Heart left ventricle (tissue), 13 donors: Measurements from ENCODE around the gene PNPLA1.

Experiments
- POLR2A ChIP-seq, 2 donors: fragments of 450-650 bp; IDR thresholded peaks; one replicate each; pipeline ENCODE4 v1.6.1; 2017; ENCODE audit warnings: antibody characterized with exemption in 2 of 2, mild to moderate bottlenecking in 2 of 2, moderate library complexity in 2 of 2
- TF ChIP-seq, protein P1 (sequence below), 12 donors: fragments of 200-600 bp; sonication (generic) in 4 of 12; IDR thresholded peaks; one replicate each; pipeline versions ENCODE4 v1.5.0 to v1.8.0; 2018 to 2022; ENCODE audit warnings: antibody characterized with exemption in 12 of 12, mild to moderate bottlenecking in 5 of 12
- donor health status: ischemic (EF 13 %, LVEDD 7.1; RV severe dilation, severe dysfunction).
- donor health status: DM: no; HTN: yes; CAD: no.
- donor health status: DM: no; HTN: no; CAD: no.
- donor health status: ischemic (EF 25% LVEDD 6.9; RV normal size, moderate dysfunction).
- donor health status: ischemic (EF 25% LVEDD 5.7; RV mildly dilated, moderate dysfunction).
- donor health status: ischemic (EF 35%, LVEDD 5.7; RV mildly dilated, moderate dysfunction).
- donor health status: nonischemic (EF 11% LVEDD 7.7; RV severe dilation, severe dysfunction).
- donor health status: DM: yes; HTN: yes; CAD: no.
- donor health status: PGD.
- donor health status: ischemic (EF 29% LVEDD 5.4; RV normal size, mild dysfunction).
- donor health status: nonischemic (EF 23%, LVEDD 6.1; RV moderate dilation, normal function).

DNA sequence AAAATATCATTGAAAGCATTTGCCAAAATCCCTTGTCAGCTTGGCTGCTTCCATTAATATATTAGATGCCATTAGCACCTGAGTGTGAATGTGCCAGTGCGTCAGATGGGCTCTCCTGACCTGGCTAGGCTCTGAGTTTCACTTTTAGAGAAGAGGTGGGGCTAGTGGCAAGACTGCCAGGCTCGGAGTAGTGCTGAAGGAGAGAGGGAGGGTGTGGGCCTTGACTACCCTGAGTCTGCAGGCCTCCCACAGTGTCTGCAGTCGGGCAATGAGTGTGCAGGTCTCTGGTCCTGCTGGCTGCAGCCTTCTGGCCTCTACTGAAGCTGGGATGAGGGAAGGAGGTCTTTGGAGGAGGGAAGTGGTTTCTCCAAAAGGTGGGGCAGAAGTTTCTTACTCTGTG, 34.6 kb upstream of the PNPLA1 start:
- TF ChIP-seq, protein P1, sequence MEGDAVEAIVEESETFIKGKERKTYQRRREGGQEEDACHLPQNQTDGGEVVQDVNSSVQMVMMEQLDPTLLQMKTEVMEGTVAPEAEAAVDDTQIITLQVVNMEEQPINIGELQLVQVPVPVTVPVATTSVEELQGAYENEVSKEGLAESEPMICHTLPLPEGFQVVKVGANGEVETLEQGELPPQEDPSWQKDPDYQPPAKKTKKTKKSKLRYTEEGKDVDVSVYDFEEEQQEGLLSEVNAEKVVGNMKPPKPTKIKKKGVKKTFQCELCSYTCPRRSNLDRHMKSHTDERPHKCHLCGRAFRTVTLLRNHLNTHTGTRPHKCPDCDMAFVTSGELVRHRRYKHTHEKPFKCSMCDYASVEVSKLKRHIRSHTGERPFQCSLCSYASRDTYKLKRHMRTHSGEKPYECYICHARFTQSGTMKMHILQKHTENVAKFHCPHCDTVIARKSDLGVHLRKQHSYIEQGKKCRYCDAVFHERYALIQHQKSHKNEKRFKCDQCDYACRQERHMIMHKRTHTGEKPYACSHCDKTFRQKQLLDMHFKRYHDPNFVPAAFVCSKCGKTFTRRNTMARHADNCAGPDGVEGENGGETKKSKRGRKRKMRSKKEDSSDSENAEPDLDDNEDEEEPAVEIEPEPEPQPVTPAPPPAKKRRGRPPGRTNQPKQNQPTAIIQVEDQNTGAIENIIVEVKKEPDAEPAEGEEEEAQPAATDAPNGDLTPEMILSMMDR (IDR thresholded peaks at IDR 0.05), result no peak
- no peak for TF ChIP-seq POLR2A (IDR thresholded peaks at IDR 0.05)
